GM06990 (cell line): ENCODE measurements around the gene TANK.

Experiments
- DNase-seq: peaks from one replicate; pipeline ENCODE4 v3.0.0-alpha.2; 2011; ENCODE audit not compliant: insufficient read length; ENCODE audit errors: extremely low read depth
- H3K27me3 ChIP-seq: replicated peaks from 2 replicates; pipeline ENCODE4 v1.6.0; 2011; ENCODE audit warnings: low read length; ENCODE audit not compliant: control insufficient read depth, insufficient read depth
- H3K36me3 ChIP-seq: 2 replicates; pipeline ENCODE4 v1.5.1; 2011; ENCODE audit warnings: low read length; ENCODE audit not compliant: control insufficient read depth, insufficient read depth
- H3K4me3 ChIP-seq: replicated peaks from 2 replicates; pipeline ENCODE4 v1.5.1; 2011; ENCODE audit warnings: low read depth, mild to moderate bottlenecking, control low read depth, low read length
- TF ChIP-seq, protein P1 (sequence below): IDR thresholded peaks from 2 replicates; pipeline ENCODE4 v1.5.1; 2011; ENCODE audit warnings: low read length, control low read depth, mild to moderate bottlenecking, inconsistent platforms; ENCODE audit not compliant: insufficient read depth, poor library complexity, severe bottlenecking

TANK gene

DNA sequence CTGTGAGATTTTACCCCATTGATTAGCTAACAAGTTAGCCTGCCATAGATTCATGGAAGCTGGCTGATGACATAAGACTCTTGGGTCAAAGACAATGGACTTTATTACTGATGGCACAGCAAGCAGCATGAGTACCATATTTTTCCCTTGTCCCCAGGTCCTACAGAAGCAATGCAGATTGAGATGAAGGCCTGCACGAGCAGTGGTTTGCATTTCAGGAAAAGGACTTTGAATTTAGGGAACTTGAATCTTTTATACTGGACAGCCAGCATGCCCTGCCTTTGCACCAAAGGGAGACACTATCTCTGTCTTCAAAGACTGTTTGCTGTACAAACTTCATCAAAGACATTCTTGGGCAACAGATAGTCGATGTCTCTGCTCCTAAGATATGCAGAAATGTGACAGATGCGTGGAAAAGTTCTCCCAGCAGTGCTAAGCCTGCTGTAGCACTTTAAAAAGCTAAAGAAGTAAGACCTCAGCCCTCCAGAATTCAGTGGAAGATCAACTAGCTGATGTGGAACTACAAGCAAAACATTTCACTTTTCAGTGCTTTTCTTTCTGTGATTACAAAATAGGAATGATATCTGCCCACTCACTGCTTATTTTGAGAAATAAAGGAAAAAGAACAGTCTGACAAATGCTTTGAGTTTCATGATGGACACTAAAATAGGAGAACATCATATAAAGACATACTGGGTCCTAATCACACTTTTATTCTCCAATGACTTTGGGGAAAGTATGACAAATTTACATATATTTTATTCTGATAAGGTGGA, 44.4 kb upstream of the TANK start:
- DNase-seq: no peak
- TF ChIP-seq, protein P1, sequence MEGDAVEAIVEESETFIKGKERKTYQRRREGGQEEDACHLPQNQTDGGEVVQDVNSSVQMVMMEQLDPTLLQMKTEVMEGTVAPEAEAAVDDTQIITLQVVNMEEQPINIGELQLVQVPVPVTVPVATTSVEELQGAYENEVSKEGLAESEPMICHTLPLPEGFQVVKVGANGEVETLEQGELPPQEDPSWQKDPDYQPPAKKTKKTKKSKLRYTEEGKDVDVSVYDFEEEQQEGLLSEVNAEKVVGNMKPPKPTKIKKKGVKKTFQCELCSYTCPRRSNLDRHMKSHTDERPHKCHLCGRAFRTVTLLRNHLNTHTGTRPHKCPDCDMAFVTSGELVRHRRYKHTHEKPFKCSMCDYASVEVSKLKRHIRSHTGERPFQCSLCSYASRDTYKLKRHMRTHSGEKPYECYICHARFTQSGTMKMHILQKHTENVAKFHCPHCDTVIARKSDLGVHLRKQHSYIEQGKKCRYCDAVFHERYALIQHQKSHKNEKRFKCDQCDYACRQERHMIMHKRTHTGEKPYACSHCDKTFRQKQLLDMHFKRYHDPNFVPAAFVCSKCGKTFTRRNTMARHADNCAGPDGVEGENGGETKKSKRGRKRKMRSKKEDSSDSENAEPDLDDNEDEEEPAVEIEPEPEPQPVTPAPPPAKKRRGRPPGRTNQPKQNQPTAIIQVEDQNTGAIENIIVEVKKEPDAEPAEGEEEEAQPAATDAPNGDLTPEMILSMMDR: no peak
- H3K27me3 ChIP-seq: no peaks in the 10 kb centered on the region
- H3K4me3 ChIP-seq: no peak overlapping the region
- H3K36me3 ChIP-seq: no peaks in the 10 kb centered on the region

DNA sequence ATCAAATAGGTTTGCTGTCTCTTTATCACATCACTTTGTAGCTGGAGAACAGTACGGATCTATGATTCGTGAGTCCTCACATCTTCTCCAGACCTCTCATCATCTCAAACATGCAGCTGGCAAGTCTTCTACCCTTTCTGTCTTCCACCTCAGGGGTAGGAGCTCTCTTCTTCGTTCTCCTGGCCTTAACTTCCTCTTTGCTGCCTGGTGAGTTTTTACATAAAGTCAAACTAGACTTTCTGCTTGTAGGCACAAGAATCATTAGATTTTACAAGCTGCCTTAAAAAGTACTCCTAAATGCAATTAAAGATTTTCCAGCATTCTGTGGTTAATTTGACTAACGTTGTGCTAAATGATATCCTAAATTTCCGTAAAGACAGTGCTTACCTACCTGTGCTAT, 43.7 kb upstream of the TANK start:
- TF ChIP-seq, protein P1: no peak
- no peak for DNase-seq
- no peaks in the 10 kb centered on the region for H3K27me3 ChIP-seq
- H3K4me3 ChIP-seq: no peak overlapping the region
- H3K36me3 ChIP-seq: no peaks in the 10 kb centered on the region

DNA sequence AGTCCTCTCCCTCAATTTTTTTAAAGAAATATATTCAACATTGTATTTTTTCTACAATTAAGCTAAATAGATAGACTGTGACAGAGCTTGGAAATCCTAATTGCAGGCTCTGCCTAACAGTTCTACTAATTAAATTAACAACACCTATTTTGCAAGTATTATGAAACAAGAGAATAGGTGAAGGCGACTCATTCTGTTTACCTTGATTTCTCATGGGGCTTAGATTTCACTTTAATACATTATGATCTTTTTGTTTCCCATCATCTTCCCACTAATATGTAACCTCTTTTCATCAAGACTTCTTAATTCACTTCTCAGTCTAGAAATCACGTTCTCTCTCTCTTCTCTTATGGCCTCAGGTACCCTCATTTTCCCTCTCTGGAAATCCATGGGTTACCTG, 42.7 kb upstream of the TANK start:
- TF ChIP-seq, protein P1: no peak
- Histone ChIP-seq H3K36me3 (no peaks in the 10 kb centered on the region), H3K4me3 (no peak overlapping the region), H3K27me3 (no peaks in the 10 kb centered on the region)
- DNase-seq: no peak

DNA sequence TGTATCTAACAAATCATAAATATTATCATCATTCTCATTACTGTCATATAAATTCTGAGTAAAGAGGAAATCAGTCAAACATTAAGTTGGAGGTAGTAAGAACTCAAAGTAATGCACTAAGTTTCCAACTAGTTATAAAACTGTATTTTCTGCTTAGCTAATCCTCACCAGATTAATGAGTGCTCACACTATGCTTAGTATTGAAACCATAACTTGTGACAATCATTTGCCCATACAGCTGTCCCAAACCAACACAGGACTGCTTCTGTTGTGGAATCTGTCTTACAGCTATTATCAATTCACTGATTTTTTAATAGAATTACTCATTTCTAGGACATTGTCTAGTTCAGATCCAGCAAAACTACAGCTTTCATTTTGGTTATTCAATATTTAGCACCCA, 41.5 kb upstream of the TANK start:
- no peak overlapping the region for H3K4me3 ChIP-seq
- TF ChIP-seq, protein P1: no peak
- no peaks in the 10 kb centered on the region for H3K27me3 ChIP-seq
- no peaks in the 10 kb centered on the region for H3K36me3 ChIP-seq
- no peak for DNase-seq

DNA sequence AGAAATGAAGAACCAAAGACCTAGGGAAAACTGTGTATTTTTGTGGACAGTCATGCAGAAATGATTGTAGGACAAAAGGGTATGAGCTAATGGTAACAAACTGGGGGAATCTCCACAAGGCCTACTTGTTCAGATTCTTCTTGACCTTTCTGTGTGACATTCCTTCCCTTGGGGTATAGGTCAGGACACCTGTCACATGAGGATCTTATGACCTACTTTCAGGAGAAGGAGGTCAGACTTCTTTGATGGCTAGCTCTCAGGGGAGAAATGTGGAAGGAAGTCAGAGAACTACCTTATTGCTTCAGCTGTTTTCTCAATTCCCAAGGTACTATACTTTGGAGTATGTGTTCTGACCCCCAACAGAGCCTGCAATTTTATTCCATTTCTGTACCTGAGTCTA, 40.7 kb upstream of the TANK start:
- DNase-seq: no peak
- TF ChIP-seq, protein P1: no peak

More for the DNA sequence above, 40.7 kb upstream of the TANK start:
- Histone ChIP-seq H3K27me3 (no peaks in the 10 kb centered on the region), H3K36me3 (no peaks in the 10 kb centered on the region), H3K4me3 (no peak overlapping the region)
